M059J (cell line): ENCODE results near the gene NQO2. TPM values are rescaled to one million over a fixed set of nuclear protein-coding genes. Genes with fewer than 3 reads are reported as not detected.
"Not testable (repeated sequence)": the region's sequence is repeated elsewhere in the genome, so short reads cannot be mapped to it uniquely, and the experiment has no call there.

Experiments
- DNase-seq: peaks from one replicate; pipeline ENCODE4 v3.0.0-alpha.2; 2012; ENCODE audit warnings: low read depth
- total RNA-seq: library from RNA; depleted of rRNA; stranded (reverse); fragments of >200 nt; shearing (Covaris generic); gene quantifications from 2 replicates; pipeline ENCODE4 v1.2.3, GENCODE V29; 2014

The NQO2 gene
- total RNA-seq, 1 experiment from 2014 or later, result 40.2 TPM

GRCh38 chr6:2970034-2970685 is 29.5 kb upstream of the NQO2 start:
- no peak for DNase-seq

DNA sequence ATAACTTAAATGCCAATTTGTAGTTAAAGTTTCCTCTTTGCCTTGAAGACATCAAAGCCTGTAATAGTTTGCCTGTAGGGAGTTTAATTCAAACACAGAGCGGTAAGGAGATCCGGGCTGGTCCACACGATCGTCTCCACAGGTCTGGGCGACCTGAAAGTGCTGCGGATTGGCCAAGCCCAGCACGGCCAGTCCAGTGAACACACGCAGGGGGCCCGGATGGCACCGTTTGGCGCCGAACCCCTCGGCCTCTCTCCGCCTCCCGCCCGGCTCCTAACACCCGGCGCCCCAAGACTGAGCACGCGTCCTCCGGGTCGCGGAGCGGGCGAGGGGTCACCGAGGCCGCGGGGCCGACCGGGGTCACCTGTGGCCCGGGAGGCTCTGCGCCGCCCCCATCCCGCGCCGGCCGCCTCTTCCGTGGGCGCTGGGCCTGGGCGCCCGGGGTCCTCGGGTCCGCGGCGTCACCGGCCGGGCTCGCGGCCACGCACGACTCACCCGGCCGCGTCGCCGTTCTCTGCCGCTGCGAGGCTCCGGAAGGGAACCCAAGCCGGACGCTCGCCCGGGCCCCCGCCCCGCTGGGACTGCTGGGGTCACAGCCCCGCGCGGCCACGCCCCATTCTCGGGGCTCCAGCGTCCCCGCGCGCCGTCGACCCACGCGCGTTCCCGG is 28.8 kb upstream of the NQO2 start:
- peak; percentile 80 for DNase-seq

DNA sequence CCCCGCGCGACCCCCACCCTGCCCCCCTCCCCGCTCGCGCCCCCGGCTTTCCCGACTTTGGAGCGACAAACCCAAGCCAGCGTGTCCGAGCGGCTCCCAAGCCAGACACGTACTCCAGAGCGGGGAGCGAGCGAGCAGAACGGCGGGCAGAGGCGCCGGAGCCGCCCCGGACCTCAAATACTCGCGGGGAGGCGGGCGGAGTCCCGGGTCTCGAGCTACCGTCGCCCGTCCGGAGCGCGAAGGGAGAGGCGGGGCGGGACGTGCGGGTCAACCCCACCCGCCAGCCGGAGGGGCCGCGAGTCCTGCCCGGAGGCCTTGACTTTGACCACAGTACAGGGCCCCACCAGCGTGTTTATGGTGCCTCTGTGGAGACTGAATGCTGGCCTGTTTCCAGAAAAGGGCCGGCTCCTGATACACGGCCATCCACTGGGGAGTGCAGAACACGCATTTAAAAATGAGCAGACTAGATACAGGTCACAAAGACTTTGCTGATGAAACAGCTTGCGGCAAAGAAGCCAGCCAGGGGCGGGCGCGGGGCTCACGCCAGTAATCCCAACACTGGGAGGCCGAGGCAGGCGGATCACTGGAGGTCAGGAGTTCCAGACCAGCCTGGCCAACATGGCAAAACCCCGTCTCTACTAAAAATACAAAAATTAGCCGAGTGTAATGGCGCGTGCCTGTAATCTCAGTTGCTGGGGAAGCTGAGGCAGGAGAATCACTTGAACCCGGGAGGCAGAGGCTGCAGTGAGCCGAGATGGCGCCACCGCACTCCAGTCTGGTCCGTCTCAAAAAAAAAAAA is 28.1 kb upstream of the NQO2 start, which contains the start of gene SERPINB6:
TSS of gene SERPINB6 (minus strand) at position 148 of the 799 bp plus-strand sequence. CDS start 12,235 bp downstream, outside the sequence.
- DNase-seq, result peak; percentile 84

DNA sequence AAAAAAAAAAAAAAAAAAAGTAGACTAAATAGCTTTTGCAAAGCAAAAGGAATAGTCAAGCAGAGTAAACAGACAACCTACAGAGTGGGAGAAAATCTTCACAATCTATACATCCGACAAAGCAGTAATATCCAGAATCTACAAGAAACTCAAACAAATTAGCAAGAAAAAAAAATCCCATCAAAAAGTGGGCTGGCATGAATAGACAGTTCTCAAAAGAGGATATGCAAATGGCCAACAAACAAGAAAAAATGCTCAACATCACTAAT is 27.5 kb upstream of the NQO2 start:
- DNase-seq, result not testable (repeated sequence)

- not testable (repeated sequence) for DNase-seq
Observed at GRCh38 chr6:2972685-2973084, 27.0 kb upstream of the NQO2 start.

DNA sequence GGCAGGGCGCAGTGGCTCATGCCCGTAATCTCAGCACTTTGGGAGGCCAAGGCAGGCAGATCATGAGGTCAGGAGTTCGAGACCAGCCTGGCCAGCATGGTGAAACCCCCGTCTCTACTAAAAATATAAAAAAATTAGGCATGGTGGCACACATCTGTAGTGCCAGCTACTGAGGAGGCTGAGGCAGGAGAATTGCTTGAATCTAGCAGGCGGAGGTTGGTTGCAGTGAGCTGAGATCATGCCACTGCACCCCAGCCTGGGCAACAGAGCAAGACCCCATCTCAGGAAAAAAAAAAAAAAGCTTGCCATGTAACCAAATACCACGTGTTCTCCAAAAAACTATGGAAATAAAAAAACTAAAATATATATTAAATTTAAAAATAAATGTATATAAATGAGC is 26.5 kb upstream of the NQO2 start:
- DNase-seq, result not testable (repeated sequence)

DNA sequence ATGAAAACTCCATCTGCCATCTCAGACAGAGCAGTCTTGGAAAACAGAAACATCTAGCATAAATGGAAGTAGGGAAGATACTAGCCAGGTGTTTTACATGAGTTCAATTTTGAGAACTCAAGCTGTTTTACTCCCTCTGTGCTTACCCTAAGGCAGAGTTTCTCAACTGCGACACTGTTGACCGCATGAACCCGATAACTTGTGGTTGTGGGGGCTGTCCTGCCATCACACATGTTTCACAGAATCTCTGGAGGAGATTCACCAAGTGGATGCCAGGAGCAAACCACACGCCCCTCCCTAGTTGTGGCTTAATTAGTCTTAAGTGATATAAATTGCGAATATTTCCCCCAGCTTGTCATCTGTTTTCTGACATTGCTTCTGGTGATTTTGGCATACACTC is 26.0 kb upstream of the NQO2 start:
- DNase-seq, result peak; percentile 89

GRCh38 chr6:2976060-2976459 is 23.6 kb upstream of the NQO2 start:
- DNase-seq, result no peak

GRCh38 chr6:2976571-2977085 is 23.1 kb upstream of the NQO2 start:
- DNase-seq, result peak; percentile 89

- DNase-seq, result no peak
Observed at GRCh38 chr6:2977290-2977689, 22.4 kb upstream of the NQO2 start.

DNA sequence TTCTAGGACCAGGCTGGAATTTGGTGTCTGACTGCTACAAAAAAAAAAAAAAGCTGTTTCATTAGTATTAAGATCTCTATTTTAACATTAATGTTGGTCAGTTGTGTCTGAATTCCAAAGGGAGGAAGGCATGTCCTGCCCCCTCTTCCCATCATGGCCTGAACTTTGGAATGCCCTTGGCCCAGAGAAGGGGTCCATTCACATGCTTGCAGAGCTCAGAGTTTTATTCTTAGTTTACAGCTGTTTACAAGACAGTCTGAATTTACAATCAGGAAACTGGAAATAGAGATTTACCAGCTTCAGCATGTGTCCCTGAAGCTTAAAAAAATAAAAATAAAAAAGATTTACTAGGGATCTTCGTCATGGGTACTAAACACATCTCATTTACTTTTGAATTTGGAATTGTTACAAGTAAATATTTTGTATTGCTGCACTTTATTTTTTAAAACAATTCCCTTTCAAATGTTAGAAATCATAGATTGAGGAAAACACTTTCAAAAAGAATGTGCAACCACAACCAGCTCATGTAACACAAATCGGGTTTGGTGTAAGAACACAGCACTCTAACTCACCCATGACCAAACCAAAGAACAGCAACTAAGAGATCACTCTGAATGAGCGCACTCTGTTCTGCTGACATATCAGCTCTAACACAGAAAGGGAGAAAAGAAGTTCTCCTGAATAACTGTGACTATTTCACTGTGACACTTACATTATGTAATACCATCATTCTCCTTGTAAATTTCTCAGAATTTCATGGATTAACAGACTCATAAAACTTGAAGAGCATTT is 21.7 kb upstream of the NQO2 start:
- no peak for DNase-seq

- no peak for DNase-seq
Observed at GRCh38 chr6:2978923-2979322, 20.8 kb upstream of the NQO2 start.

- DNase-seq, result peak; percentile 90
Observed at GRCh38 chr6:2979819-2980464, 19.8 kb upstream of the NQO2 start.

GRCh38 chr6:2980465-2980855 is 19.2 kb upstream of the NQO2 start:
- peak; percentile 42 for DNase-seq

DNA sequence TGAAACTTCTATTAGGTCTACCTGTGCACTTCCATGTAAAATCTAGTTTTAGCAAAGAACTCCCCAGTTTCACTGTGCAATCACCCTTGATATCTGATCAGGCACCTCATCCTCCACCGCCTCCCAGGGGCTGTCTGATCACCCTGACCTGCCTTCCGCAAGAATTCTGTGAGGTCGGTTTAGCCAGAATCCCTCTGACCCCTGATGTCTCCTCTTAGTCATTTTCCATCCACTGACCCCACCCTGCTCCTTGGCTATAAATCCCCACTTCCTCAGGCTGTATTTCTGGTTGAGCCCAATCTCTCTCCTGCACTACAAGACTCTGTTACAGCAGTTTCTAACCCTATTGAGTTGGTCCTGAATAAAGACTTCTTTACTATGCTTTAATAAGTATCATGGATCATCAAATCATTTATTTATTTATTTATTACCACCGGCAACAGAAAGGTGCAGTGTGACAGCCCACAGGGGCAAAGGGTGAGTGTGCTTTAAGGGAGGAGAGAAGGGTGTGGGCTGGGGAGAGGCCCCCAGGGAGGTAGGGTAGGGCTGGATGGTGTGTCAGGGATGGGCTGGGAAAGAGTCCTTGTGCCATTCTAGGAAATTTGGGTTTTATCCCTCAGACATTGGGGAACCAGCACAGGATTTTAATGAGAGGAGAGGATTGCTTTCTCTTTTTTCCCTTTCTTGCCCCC is 17.1 kb upstream of the NQO2 start:
- peak; percentile 57 for DNase-seq

GRCh38 chr6:2984738-2985406 is 14.8 kb upstream of the NQO2 start:
- no peak for DNase-seq

GRCh38 chr6:2986722-2987221 is 12.9 kb upstream of the NQO2 start:
- DNase-seq, result peak; percentile 91

DNA sequence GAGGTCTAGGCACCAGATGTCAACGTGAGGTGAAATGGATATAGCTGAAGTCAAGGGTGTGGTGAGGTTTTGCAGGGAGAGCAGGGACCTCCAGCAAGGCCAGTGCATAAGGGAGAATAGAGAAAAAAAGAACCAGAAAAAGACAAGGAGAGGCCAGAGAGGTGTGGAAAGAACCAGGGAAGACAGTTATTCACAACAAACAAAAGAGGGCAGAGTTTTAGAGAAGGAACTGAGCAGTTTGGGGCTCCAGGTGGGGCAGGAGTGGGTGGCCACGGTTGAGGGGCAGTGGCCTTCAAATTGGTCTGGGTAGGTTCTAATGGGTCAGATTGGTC is 11.6 kb upstream of the NQO2 start:
- DNase-seq, result no peak

GRCh38 chr6:2988426-2989331 is 11.0 kb upstream of the NQO2 start:
- peak; percentile 100 for DNase-seq
